SIG-M5 (cell line): Measurements from ENCODE around the gene VTCN1.
"Not testable (repeated sequence)": the region's sequence is repeated elsewhere in the genome, so short reads cannot be mapped to it uniquely, and the experiment has no call there.

ENCODE experiments used
- DNase-seq: peaks from one replicate; lab custom pipeline; 2025; lab: John Stamatoyannopoulos, UW

Gene VTCN1

DNA sequence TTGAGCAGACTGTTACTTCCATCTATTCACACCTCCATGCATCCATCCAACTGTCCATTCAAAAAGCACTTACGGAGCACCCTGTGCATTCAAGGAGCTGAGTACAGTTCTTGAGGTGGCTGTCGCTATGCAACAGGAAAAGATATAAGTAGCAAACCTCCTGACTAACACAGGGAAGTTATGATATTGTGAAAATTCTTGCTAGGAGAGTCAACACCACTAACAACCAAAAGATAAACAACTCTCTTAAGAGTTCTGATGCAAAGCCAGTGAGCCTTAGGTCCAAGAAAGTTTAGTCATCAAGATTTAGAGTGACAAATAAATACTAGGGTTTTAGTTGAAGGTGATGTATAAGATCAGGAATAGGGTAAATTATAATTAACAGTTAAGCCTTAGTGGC lies 44.7 kb downstream of the VTCN1 start:
- DNase-seq = no peak

DNA sequence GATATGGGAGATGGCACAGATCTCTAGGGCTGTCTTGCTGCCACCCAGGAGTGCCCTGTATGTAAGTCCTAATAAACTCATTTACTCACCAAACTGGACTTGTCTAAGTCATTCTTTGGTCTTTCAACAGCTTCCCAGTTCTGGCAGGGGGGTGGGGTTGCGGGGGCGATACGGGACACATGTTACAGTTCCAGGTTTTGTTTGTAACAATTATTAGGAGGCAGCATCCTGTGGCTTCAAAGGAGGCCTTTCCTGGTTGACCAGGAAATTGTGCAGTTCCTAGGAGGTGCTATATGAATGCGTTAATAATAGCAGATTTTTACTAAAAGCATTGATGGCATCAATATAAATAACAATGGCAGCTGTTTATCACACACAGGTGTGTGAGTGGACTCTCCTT lies 46.5 kb downstream of the VTCN1 start:
- DNase-seq = no peak

DNA sequence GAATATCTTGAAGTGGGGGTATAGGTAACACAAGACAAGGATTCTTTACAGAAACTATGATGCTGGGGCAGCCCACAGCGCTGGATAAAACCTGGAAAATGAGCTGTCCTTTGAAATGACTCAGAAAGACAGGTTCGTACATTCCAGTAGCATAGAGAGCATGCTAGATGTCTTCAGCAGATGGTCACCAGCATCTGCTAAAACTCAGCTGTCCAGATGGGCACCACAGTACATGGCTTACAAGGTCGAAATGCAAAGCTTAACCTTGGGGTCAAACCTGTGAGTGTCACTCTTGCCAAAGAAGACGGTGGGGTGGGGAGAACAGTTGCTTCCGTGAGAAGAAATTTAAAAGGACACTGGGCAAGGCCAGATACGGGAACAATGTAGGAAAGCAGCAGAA lies 47.9 kb downstream of the VTCN1 start:
- no peak for DNase-seq

DNA sequence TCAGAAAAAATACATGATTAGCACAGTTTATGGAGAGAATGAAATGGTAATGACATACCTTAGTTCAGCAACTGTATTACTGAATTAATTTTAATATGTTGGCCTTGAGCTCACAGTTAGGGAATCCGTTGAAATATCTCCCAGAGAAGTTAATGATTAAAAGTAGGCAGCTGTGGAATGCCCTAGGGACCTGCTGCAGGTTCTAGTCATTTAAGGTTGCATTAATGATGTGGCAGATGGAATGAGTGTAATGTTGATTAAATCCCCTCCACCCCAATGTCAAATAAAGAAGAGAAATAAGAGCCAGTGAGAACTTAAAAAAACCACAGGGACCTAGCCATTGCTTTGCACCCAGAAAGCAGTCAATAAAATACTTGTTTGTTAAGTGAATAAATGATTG lies 48.8 kb downstream of the VTCN1 start:
- no peak for DNase-seq

DNA sequence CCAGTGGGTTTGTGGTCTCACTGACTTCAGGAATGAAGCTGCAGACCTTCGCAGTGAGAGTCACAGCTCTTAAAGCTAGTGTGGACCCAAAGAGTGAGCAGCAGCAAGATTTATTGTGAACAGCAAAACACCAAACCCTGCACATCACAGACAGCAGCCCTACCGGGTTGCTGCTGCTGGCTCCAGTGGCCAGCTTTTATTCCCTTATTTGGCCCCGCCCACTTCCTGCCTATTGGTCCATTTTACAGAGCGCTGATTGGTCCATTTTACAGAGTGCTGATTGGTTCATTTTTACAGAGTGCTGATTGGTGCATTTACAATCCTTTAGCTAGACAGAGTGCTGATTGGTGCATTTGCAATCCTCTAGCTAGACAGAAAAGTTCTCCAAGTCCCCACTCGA lies 59.4 kb downstream of the VTCN1 start:
- DNase-seq = not testable (repeated sequence)

DNA sequence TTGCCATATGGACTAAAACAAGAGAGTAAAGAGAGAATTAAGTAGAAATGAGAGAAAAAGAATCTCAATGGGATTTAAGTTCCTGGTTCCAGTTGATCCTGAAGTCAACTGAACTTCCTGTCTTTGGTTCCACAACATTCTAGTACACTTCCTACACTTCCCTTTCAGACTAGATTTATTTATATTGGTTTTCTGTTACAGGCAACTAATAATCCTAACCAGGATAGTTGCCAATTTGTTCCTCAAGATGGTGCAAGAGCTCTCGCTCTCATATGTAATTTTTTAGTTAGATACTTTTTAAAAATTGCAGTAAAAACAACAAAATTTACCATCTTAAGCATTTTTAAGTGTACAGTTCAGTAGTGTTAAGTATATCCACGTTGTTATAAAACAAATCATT lies 60.4 kb downstream of the VTCN1 start:
- DNase-seq = no peak

DNA sequence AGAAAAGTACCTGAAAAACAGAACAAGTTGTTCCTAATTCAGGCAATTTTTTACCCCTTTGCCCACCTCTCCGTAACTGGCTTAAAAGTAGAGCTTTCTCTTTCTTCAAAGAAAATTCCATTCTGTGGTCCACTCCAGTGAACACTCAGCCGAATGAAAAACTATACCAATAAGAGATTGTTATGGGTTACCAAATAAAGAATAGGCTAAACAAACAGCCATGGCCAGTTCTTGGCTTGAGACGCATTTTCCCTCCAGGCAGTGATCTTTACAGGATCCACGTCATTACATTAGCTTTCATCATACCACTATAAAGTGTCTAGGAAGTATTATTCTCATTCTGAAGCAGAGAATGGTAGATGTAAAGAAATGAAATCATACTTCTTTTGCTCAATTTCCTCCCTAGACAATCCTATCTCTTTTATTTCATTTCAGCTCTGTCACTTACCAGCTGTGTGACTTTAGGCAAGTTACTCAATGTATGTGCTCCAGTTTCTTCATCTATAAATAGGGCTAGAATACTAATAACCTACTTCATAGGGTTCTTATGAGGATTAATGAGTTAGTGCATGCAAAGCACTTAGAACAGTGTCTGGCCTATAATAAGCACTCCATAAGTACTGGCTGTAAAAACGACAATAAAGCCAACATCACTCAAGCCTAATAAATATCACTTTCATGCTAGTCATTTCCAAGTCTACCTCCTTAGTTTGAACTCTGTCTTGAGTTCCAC lies 62.7 kb downstream of the VTCN1 start:
- DNase-seq = no peak

DNA sequence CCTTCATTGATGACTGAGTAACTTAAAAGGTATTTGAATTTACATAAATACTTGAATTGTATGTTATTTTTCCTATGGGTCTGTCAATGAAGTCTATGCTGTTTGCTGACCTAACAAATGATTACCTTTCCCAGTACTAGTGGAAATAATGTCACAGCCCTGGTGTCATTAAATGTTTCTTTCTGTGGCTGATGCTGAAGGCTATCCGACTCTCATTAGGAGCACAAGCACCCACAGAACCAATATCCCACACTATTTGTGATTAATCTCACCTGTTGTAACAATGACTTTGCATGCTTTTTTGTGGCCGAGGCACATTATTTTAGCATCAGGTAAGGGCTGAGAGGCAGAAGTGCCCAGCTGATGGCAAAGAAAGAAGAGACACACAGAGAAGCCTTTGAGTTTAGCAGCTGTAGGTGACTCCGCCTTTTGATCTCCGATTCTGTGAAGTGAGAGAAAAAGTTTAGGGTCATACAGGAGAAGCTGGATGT lies 63.3 kb downstream of the VTCN1 start:
- no peak for DNase-seq

DNA sequence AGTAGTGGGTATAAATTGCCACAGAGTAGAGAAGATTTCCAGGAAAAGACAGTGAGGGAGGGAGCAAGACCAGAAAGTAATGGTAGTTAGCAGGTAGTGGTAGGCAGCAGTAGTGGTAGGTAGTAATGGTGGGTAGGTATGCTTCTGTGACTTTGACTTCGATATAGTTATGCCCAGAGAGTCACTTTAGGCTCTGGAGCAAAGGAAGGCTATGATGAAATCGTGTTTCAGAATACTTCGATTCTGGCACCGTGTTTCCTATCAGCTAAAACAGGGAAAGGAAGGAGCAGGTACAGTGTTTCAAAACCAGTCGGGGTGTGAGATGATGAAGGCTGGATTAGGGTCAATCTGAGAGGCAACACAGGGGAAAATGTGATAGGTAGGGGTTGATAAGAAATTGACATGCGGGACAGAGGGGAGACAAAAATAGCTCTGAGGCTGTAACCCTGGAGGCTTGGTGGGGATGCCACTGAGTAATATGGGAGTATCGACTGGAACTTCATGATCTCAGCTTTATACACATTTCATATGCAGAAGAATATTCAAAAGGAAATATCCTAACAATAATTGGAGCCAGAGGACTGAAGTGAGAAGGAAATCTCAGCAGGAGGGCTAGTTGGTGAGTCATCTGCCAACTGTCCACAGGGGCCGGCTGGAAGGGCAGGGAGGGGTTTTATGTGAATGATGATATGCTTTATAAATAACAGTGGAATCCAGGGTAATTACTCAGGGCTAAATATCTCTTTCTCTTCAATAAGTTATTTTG lies 64.0 kb downstream of the VTCN1 start:
- DNase-seq = no peak

DNA sequence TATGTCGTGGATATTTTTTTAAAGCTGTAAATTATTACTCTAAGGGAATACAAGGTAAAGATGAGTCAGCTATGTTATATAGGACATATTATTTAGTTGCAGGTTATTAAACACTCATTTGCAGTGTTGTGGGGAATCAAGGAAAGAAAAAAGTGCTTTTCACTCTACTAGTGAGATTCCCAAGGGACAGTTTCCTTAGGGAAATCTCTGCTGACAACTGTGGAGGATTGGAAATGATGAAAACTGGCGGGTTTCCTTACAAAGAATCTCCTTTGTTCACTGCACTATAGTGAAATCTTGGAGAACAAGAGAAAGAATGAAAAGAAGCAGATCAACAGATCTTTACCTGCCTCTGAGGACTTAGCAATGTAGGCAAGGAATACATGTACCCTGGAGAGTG lies 64.7 kb downstream of the VTCN1 start:
- DNase-seq = no peak

DNA sequence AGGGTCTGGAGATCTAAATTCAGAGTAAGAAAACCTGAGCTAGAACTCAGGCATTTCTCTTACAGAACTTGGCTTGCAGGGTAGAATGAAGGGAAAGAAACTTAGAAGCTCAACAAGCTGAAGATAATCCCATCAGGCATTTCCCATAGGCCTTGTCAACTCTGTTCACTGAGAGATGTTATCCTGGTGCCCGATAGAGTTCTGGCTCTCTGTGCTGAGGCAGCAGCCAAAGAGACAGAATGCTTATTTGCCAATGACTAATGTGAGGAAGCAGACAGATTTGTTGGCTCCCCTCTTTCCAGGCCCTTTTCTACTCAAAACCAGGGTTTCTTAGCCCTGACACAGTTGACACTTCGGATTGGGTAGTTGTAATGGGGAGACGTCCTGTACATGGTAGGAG lies 66.9 kb downstream of the VTCN1 start:
- DNase-seq = no peak

DNA sequence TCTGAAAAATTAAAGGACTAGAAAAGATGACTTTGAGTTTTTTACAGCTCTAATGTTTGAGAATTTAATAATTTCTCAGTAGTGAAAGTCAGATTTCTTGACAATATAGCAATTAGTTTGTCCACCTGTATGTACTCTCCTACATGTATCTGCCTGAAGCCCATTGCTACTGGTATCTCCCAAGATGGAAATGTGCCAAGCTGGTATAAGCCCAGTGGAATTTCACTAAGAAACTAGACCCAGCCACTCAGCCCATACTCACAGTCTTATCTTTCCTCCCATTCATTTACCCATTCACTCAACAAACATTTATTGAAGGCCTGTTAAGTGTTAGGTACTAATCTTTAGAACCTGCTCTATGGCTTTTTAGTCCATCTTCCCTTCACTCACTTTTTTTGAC lies 67.6 kb downstream of the VTCN1 start:
- DNase-seq = no peak

DNA sequence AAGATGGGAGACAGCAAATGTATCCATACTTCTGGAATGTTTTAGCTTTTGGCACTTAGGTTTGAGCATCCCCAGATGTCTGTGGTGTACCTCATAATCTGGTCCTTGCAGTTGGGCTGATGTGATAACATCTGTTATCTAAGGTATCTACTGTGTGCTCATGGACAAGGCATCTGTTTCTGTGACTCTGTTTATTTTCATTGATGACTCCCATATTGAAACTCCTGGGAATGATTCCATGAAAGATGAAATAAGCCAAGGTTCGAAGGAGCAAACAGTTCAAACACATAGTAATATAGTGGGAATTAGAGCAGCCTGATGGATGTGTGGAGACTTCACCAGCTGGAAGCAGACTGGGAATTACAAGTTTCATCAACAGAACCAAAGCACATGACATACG lies 68.5 kb downstream of the VTCN1 start:
- no peak for DNase-seq

DNA sequence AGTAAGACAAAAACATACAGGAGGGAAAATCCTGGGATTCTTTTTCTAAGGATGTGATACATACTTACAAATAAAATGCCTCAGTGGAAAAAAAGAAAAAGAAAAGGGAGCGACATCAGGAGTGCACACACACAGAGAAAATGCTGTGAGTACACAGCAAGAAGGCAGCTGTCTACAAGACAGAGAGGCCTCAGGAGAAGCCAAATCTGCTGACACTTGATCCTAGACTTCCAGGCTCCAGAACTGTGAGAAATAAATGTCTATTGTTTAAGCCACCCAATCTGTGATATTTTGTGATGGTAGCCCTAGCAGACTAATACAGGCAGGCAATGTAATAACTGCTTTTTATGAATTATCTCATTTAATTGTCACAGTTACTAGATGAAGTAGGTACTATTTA lies 72.2 kb downstream of the VTCN1 start:
- DNase-seq = no peak

DNA sequence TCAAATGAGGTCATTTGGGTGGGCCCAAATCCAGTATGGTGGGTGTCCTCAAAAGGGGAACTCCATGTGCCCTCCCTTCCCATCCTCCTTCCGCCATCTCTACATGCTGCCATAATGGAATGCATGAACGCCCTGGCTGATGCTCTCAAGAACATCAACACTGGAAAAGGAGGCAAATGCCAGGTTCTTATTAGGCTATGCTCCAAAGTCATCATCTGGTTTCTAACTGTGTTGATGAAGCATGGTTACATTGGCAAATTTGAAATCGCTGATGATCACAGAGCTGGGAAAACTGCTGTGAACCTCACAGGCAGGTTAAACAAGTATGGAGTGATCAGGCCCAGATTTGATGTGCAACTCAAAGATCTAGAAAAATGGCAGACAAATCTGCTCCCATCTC lies 72.6 kb downstream of the VTCN1 start:
- DNase-seq = no peak

DNA sequence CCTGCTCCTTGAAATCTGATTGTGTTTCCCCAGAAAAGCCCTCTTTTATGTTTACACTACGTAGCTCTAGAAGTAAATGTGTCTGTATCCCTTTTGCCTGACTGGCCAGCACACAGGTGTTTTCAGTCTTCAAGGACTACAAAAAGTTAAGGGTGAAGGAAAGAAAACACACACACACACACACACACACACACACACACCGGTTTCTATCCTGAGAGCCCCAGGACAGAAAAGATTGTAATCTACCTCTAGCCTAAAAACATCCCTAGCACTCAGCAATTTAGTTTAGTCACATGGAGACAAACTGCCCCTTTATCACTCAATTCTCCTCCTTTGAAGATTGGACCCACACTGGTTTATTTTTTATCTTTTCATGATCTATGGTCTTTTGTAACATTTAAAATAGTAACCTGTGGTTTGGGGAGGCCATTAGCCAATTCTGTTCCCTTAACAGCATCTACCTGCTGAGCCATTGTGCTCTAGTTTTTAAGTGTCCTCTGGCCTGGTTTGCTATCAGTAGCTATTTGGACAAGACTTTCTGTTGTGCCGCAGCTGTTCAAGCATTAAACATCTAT lies 73.4 kb downstream of the VTCN1 start:
- no peak for DNase-seq

DNA sequence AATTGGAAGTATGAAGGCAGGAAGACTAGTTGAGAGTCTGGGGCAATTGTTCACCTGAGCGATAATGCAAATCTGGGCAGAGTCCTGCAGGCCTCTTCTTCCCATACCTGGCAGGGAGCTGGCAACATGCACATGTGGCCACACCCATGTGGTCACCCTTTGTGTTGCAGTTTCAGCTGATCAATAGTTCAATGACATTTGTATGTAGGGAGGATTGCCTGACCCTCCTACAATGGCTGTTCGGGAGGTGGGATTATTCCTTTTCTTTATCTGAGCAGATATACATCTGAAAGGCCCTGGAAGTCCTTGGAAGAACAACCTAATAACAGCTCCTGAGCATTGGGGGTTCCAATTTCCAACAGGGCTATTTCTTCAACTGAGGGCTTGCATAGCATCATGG lies 74.0 kb downstream of the VTCN1 start:
- no peak for DNase-seq

DNA sequence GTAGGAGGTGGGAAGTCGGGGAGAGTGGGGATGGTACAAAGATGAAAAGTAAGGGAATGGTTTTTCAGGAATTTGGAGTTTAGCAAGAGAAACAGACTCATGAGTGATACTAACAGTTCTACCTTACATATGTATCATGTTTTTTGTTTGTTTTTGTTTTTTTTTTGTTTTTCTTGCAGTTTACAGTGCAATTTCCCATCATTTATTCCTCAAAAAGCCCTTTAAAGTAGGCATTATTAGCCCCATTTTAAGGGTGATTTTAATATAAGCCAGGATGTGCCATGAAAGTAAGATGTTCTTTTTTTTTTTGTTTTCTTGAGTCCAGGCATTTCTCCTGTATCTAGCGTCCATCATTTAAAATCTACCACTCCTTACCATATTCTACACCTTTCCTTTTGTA lies 75.4 kb downstream of the VTCN1 start:
- DNase-seq = no peak

DNA sequence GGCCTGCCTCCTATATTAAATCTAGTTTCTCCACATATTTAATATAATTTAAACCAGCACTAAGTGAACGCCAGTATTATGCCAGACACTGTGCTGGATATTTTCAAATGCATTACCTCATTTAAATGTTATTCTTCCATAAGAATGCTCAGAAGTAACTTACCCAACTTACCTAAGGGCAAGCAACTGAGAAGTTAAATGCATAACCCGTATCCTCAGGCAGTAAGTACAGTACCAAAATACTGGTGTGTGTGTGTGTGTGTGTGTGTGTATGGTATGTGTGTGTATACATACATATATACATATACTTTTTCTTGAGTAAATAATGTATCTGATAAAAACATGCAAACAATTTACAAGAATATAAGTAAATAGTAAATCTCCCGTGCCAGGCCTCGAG lies 80.2 kb downstream of the VTCN1 start:
- no peak for DNase-seq

DNA sequence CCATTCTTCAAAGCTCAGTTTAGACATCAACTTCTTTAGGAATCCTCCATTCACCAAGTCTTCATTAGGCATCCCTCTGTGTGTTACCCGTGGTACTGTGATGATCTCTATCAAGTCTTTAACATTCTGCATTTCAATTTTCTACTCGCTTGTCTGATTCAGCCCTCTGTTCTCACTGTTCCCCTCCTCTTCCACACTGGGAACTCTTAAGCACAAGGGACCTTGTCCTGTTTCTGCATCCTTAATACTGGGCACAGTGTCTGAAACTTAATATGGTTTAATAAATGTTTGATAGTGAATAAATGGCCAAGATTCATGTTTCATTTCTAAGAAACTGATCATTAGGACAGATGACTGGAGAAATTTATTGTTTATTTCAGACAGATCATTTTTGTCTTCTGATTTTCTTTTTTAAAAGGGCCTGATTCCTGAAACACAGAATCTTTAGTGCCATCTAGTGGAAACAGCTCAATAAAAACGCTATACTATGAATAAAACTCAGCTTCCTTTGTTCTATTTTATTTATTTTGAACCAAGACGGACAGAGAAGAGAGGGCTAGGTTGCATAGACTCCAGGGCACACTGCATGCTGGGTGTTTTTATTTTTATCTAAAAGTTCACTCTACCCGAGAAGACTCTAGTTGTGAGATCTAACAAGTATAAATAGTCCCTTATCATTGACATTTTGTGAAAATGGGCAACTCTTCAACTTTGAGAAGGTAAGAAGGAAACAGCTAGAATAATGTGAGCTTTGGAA lies 82.2 kb downstream of the VTCN1 start:
- DNase-seq = no peak

DNA sequence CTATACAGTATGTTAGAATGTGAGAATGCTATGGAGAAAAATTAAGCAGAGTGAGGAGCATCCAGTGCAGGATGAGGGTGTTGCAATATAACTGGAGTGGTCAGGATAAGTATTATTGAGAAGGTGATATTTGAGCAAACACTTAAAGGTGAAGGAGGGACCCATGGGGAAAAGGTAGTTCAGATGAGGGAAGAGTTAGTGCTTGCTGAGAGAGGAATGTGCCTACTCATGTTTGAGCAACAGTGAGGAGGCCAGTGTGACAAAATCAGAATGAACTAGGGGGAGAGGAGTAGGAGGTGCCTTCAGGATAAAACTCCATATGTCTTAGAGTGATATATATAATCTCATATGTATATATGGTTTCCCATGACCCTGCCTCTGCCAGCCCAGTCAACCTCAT lies 82.9 kb downstream of the VTCN1 start:
- no peak for DNase-seq

DNA sequence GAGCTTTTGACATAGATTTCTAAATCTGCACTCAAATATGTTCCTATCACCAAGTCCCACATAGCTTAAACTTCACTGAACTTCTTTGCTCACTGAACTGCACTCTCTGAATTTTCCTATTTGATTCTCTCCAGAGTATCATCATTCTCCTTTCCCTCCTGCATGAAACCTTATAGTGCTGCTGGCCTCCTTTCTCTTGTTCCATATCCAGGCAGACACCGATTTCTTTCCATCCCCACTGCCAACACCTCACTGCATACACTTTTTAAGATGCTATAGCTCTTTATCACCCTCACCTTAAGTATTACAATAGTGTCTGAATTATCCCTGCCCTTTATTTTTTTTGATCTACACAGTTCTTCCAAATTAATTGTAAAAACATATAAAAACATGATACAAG lies 86.1 kb downstream of the VTCN1 start:
- DNase-seq = no peak

DNA sequence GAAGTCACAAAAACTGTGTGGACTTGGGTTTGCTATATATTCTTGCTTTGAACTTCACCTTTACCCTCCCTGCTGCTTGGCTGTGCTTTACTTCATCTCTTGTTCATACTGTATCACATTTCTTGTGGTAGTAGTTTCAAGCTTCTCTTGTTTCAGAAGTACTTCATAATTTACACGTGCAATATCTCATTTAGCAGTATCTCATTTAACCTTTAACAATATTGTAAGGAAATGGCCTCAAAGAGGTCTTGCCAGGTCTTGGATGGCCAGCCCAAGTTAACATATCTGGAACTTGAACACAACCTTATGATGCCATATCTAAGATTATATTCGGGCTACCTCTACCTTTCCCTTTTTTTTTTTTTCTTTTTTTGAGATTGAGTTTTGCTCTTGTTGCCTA lies 87.5 kb downstream of the VTCN1 start:
- no peak for DNase-seq
